GM12878 (cell line): Measurements from ENCODE around the gene TMED7. TPM values are rescaled to one million over a fixed set of nuclear protein-coding genes. Genes with fewer than 3 reads are reported as not detected.

Experiments used
- CUX1 ChIP-seq: IDR thresholded peaks from 2 replicates; pipeline ENCODE4 v1.6.1; 2012; ENCODE audit warnings: improper control_type of control experiment, low read depth, low read length; ENCODE audit not compliant: insufficient replicate concordance
- HDAC6 ChIP-seq: fragments of 200-600 bp; sonication (generic); IDR thresholded peaks from one replicate; pipeline ENCODE4 v1.8.0; 2017; ENCODE audit warnings: antibody characterized with exemption; ENCODE audit not compliant: unreplicated experiment
- RAD21 ChIP-seq: IDR thresholded peaks from 2 replicates; pipeline ENCODE4 v1.6.1; 2011; ENCODE audit warnings: mild to moderate bottlenecking, low read depth, low read length, moderate library complexity; ENCODE audit not compliant: insufficient read depth
- SMARCA5 ChIP-seq: fragments of 450-650 bp; IDR thresholded peaks from 2 replicates; pipeline ENCODE4 v1.6.1; 2017; ENCODE audit warnings: mild to moderate bottlenecking
- polyA plus RNA-seq, 11 experiments: library from polyadenylated mRNA; depleted of rRNA in 4 of 11; unstranded in 6 of 11; stranded (reverse) in 5 of 11; fragments of >200 nt; fragmentation: Nextera tagmentation in 4 of 11; fragmentation: Illumina TruSeq in 1 of 11; extraction: Ambion mirVana in 4 of 11; extraction: Trizol in 1 of 11; gene quantifications; 1 replicate in 1 of 11; 2 replicates in 10 of 11; pipeline versions ENCODE4 v1.2.1 to v1.2.3, GENCODE V29; 2011 to 2016; ENCODE audit warnings: inconsistent platforms in 2 of 11, missing spikeins in 2 of 11, low read depth in 1 of 11
- total RNA-seq, 4 experiments: library from RNA; depleted of rRNA in 3 of 4; stranded (reverse); fragments of >200 nt in 3 of 4; fragmentation: Illumina TruSeq in 1 of 4; extraction: Trizol in 1 of 4; gene quantifications; 2 replicates each; pipeline versions ENCODE4 v1.2.1 to v1.2.3, GENCODE V29; 2013 to 2021
- TF ChIP-seq, protein P1 (sequence below): fragments of 150-350 bp; IDR thresholded peaks from 2 replicates; pipeline ENCODE4 v1.6.1; 2014; ENCODE audit warnings: mild to moderate bottlenecking, low read depth, low read length
- TF ChIP-seq, protein P2 (sequence below): fragments of 450-650 bp; IDR thresholded peaks from 2 replicates; pipeline ENCODE4 v1.6.1; 2017; ENCODE audit warnings: mild to moderate bottlenecking, moderate library complexity

The TMED7 gene
- total and polyA plus RNA-seq, 10 of the 15 experiments (the other 5 are each of a cell fraction or from before 2014, with no cell fraction given) = 8.0 to 37.3 (median 25.2) TPM

- TF ChIP-seq CUX1 (no peak), RAD21 (no peak), HDAC6 (no peak), SMARCA5 (no peak)
- TF ChIP-seq, protein P1, sequence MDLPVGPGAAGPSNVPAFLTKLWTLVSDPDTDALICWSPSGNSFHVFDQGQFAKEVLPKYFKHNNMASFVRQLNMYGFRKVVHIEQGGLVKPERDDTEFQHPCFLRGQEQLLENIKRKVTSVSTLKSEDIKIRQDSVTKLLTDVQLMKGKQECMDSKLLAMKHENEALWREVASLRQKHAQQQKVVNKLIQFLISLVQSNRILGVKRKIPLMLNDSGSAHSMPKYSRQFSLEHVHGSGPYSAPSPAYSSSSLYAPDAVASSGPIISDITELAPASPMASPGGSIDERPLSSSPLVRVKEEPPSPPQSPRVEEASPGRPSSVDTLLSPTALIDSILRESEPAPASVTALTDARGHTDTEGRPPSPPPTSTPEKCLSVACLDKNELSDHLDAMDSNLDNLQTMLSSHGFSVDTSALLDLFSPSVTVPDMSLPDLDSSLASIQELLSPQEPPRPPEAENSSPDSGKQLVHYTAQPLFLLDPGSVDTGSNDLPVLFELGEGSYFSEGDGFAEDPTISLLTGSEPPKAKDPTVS = no peak
- TF ChIP-seq, protein P2, sequence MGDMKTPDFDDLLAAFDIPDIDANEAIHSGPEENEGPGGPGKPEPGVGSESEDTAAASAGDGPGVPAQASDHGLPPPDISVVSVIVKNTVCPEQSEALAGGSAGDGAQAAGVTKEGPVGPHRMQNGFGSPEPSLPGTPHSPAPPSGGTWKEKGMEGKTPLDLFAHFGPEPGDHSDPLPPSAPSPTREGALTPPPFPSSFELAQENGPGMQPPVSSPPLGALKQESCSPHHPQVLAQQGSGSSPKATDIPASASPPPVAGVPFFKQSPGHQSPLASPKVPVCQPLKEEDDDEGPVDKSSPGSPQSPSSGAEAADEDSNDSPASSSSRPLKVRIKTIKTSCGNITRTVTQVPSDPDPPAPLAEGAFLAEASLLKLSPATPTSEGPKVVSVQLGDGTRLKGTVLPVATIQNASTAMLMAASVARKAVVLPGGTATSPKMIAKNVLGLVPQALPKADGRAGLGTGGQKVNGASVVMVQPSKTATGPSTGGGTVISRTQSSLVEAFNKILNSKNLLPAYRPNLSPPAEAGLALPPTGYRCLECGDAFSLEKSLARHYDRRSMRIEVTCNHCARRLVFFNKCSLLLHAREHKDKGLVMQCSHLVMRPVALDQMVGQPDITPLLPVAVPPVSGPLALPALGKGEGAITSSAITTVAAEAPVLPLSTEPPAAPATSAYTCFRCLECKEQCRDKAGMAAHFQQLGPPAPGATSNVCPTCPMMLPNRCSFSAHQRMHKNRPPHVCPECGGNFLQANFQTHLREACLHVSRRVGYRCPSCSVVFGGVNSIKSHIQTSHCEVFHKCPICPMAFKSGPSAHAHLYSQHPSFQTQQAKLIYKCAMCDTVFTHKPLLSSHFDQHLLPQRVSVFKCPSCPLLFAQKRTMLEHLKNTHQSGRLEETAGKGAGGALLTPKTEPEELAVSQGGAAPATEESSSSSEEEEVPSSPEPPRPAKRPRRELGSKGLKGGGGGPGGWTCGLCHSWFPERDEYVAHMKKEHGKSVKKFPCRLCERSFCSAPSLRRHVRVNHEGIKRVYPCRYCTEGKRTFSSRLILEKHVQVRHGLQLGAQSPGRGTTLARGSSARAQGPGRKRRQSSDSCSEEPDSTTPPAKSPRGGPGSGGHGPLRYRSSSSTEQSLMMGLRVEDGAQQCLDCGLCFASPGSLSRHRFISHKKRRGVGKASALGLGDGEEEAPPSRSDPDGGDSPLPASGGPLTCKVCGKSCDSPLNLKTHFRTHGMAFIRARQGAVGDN = no peak
Observed at GRCh38 chr5:115655994-115656393, 30.2 kb upstream of the TMED7 start (continued).
